HEK293 (cell line): ENCODE data around the gene DUSP16.

Experiments
- CTCF ChIA-PET: fragments of 350-600 bp; formaldehyde crosslinking; extraction: SDS; loops from one replicate; lab custom pipeline; 2021; ENCODE audit warnings: antibody characterized with exemption; lab: Yijun Ruan, JAX
- POLR2A ChIA-PET: fragments of 300-600 bp; formaldehyde crosslinking; extraction: SDS; loops from one replicate; lab custom pipeline; 2020; ENCODE audit warnings: antibody characterized with exemption, inconsistent platforms; lab: Yijun Ruan, JAX
- H3K27ac ChIP-seq: fragments of 200-500 bp; sonication (Bioruptor generic); 2 replicates; pipeline ENCODE4 v1.5.1; 2014; ENCODE audit warnings: low read depth, low read length, control low read depth, inconsistent platforms; ENCODE audit errors: extremely low read depth
- H3K36me3 ChIP-seq, 2 experiments: fragments of 200-500 bp in 1 of 2; sonication (Bioruptor generic) in 1 of 2; 1 replicate in 1 of 2; 2 replicates in 1 of 2; pipeline ENCODE4 v1.5.1; 2014 to 2017; ENCODE audit warnings: inconsistent platforms in 2 of 2, low read length in 2 of 2; ENCODE audit not compliant: control insufficient read depth in 2 of 2, insufficient read depth in 1 of 2
- H3K4me1 ChIP-seq: fragments of 200-500 bp; sonication (Bioruptor generic); 2 replicates; pipeline ENCODE4 v1.5.1; 2014; ENCODE audit warnings: mild to moderate bottlenecking, low read length, inconsistent platforms; ENCODE audit not compliant: control insufficient read depth, insufficient read depth
- H3K4me3 ChIP-seq: 2 replicates; pipeline ENCODE4 v1.5.1; 2011; ENCODE audit warnings: low read depth, mild to moderate bottlenecking, control low read depth, low read length, moderate library complexity
- H3K9me3 ChIP-seq: fragments of 200-500 bp; sonication (Bioruptor generic); 2 replicates; pipeline ENCODE4 v1.5.1; 2014; ENCODE audit warnings: low read depth, low read length, inconsistent platforms; ENCODE audit not compliant: control insufficient read depth, insufficient read depth
- GFI1B ChIP-seq: fragments of 450-650 bp; formaldehyde crosslinking; IDR thresholded peaks from 2 replicates; pipeline ENCODE4 v1.5.1; 2016; ENCODE audit warnings: missing biosample characterization, missing genetic modification characterization
- MZF1 ChIP-seq: fragments of 450-650 bp; formaldehyde crosslinking; IDR thresholded peaks from 2 replicates; pipeline ENCODE4 v1.5.1; 2017; ENCODE audit warnings: missing biosample characterization, missing genetic modification characterization, borderline replicate concordance
- PRDM4 ChIP-seq: fragments of 450-650 bp; formaldehyde crosslinking; IDR thresholded peaks from 2 replicates; pipeline ENCODE4 v1.5.1; 2017; ENCODE audit warnings: missing biosample characterization, missing genetic modification characterization
- PRDM6 ChIP-seq: fragments of 450-650 bp; formaldehyde crosslinking; IDR thresholded peaks from 2 replicates; pipeline ENCODE4 v1.5.1; 2017; ENCODE audit warnings: missing biosample characterization, missing genetic modification characterization
- ZNF132 ChIP-seq: fragments of 450-650 bp; formaldehyde crosslinking; IDR thresholded peaks from 2 replicates; pipeline ENCODE4 v1.5.1; 2017; ENCODE audit warnings: missing biosample characterization, missing genetic modification characterization, borderline replicate concordance
- ZNF2 ChIP-seq: fragments of 450-650 bp; formaldehyde crosslinking; IDR thresholded peaks from 2 replicates; pipeline ENCODE4 v1.5.1; 2016; ENCODE audit warnings: missing biosample characterization, missing genetic modification characterization
- ZNF223 ChIP-seq: fragments of 450-650 bp; formaldehyde crosslinking; IDR thresholded peaks from 2 replicates; pipeline ENCODE4 v1.5.1; 2016; ENCODE audit warnings: missing biosample characterization, missing genetic modification characterization
- ZNF24 ChIP-seq: fragments of 450-650 bp; formaldehyde crosslinking; IDR thresholded peaks from 2 replicates; pipeline ENCODE4 v1.5.1; 2016; ENCODE audit warnings: missing biosample characterization, missing genetic modification characterization
- ZNF292 ChIP-seq: fragments of 450-650 bp; formaldehyde crosslinking; IDR thresholded peaks from 2 replicates; pipeline ENCODE4 v1.5.1; 2016; ENCODE audit warnings: low read depth, missing biosample characterization, missing genetic modification characterization, borderline replicate concordance
- ZNF501 ChIP-seq: fragments of 450-650 bp; formaldehyde crosslinking; IDR thresholded peaks from 2 replicates; pipeline ENCODE4 v1.5.1; 2016; ENCODE audit warnings: missing biosample characterization, missing genetic modification characterization
- ZNF544 ChIP-seq: fragments of 450-650 bp; formaldehyde crosslinking; IDR thresholded peaks from 2 replicates; pipeline ENCODE4 v1.5.0; 2017; ENCODE audit warnings: missing biosample characterization, missing genetic modification characterization
- ZNF580 ChIP-seq: fragments of 450-650 bp; formaldehyde crosslinking; IDR thresholded peaks from 2 replicates; pipeline ENCODE4 v1.5.1; 2016; ENCODE audit warnings: missing biosample characterization, missing genetic modification characterization
- ZNF624 ChIP-seq: fragments of 450-650 bp; formaldehyde crosslinking; IDR thresholded peaks from 2 replicates; pipeline ENCODE4 v1.5.1; 2017; ENCODE audit warnings: missing biosample characterization, missing genetic modification characterization
- ZNF629 ChIP-seq: fragments of 450-650 bp; formaldehyde crosslinking; IDR thresholded peaks from 2 replicates; pipeline ENCODE4 v1.5.1; 2017; ENCODE audit warnings: missing biosample characterization, missing genetic modification characterization
- ZNF670 ChIP-seq: fragments of 450-650 bp; formaldehyde crosslinking; IDR thresholded peaks from 2 replicates; pipeline ENCODE4 v1.5.1; 2016; ENCODE audit warnings: missing biosample characterization, missing genetic modification characterization, low read depth
- ZNF707 ChIP-seq: fragments of 450-650 bp; formaldehyde crosslinking; IDR thresholded peaks from 2 replicates; pipeline ENCODE4 v1.5.1; 2016; ENCODE audit warnings: missing biosample characterization, missing genetic modification characterization
- ZNF76 ChIP-seq: fragments of 450-650 bp; formaldehyde crosslinking; IDR thresholded peaks from 2 replicates; pipeline ENCODE4; 2016; ENCODE audit warnings: low read depth, missing biosample characterization, missing genetic modification characterization, borderline replicate concordance
- ZNF768 ChIP-seq: fragments of 450-650 bp; formaldehyde crosslinking; IDR thresholded peaks from 2 replicates; pipeline ENCODE4 v1.5.1; 2018; ENCODE audit warnings: missing biosample characterization, mild to moderate bottlenecking, missing genetic modification characterization
- ZNF791 ChIP-seq: fragments of 450-650 bp; formaldehyde crosslinking; IDR thresholded peaks from 2 replicates; pipeline ENCODE4 v1.5.1; 2016; ENCODE audit warnings: missing biosample characterization, missing genetic modification characterization

The DUSP16 gene

GRCh38 chr12:12587878-12588277 lies 25.2 kb upstream of the DUSP16 start:
- Histone ChIP-seq H3K27ac (no peak overlapping the region), H3K4me3 (no peak overlapping the region), H3K4me1 (no peaks in the 10 kb centered on the region), H3K9me3 (no peaks in the 10 kb centered on the region), H3K36me3 (no peaks in the 10 kb centered on the region)
- TF ChIP-seq ZNF223 (tag by site-specific recombination), result no peak
- no peak for TF ChIP-seq ZNF768
- no peak for TF ChIP-seq GFI1B
- no peak for TF ChIP-seq ZNF624 (tag by site-specific recombination)
- TF ChIP-seq ZNF544 (tag by site-specific recombination), result no peak
- no peak for TF ChIP-seq ZNF292
- no peak for TF ChIP-seq ZNF2 (tag by site-specific recombination)
- TF ChIP-seq ZNF24, result no peak
- no peak for TF ChIP-seq ZNF501 (tag by site-specific recombination)
- TF ChIP-seq ZNF580 (tag by site-specific recombination), result no peak
- no peak for TF ChIP-seq PRDM4 (tag by site-specific recombination)
- no peak for TF ChIP-seq ZNF791
- TF ChIP-seq ZNF132 (tag by site-specific recombination), result no peak
- TF ChIP-seq MZF1 (tag by site-specific recombination), result no peak
- TF ChIP-seq ZNF707 (tag by site-specific recombination), result no peak
- ChIA-PET CTCF (interaction anchor here (0.5 to 0.6 kb wide), 3 partner anchors 12 to 231 kb away, joined by 4 to 5 read pairs (median 4); partner anchors contain the start of gene BORCS5), POLR2A (no interaction called here)

GRCh38 chr12:12586879-12587675 lies 24.4 kb upstream of the DUSP16 start:
- no peaks in the 10 kb centered on the region for H3K9me3 ChIP-seq
- POLR2A ChIA-PET, result interaction anchor here (1.5 kb wide), 1 partner anchor 15 kb away, joined by 3 read pairs; no protein-coding TSS in a partner anchor
- H3K27ac ChIP-seq, result no peak overlapping the region
- H3K4me1 ChIP-seq, result no peaks in the 10 kb centered on the region
- CTCF ChIA-PET, result interaction anchor here (0.5 to 0.6 kb wide), 2 partner anchors 11 to 230 kb away, joined by 4 to 5 read pairs; partner anchors contain the start of gene BORCS5
- H3K36me3 ChIP-seq, result no peaks in the 10 kb centered on the region
- no peak overlapping the region for H3K4me3 ChIP-seq
- TF ChIP-seq ZNF629 (tag by site-specific recombination) (no peak), ZNF76 (tag by site-specific recombination) (no peak), ZNF670 (tag by site-specific recombination) (no peak), PRDM6 (tag by site-specific recombination) (peak; percentile 70)
